H9 (cell line): ENCODE data around the gene CDH22. TPM values are rescaled to one million over a fixed set of nuclear protein-coding genes. Genes with fewer than 3 reads are reported as not detected.

Source experiments
- DNase-seq: peaks from one replicate; pipeline ENCODE4 v3.0.0-alpha.2; 2017
- H2AFZ ChIP-seq: one replicate; pipeline ENCODE4 v1.6.1; 2013; ENCODE audit warnings: mild to moderate bottlenecking, low read length, control low read depth, moderate library complexity
- H2AK5ac ChIP-seq: 2 replicates; pipeline ENCODE4 v1.6.1; 2013; ENCODE audit warnings: low read length, control low read depth, mixed read lengths; ENCODE audit not compliant: insufficient read length
- H2BK120ac ChIP-seq: one replicate; pipeline ENCODE4 v1.6.1; 2013; ENCODE audit warnings: low read depth, mild to moderate bottlenecking, low read length, control low read depth, inconsistent platforms; ENCODE audit not compliant: poor library complexity, severe bottlenecking
- H2BK12ac ChIP-seq: 2 replicates; pipeline ENCODE4 v1.6.1; 2013; ENCODE audit warnings: low read length, control low read depth, mixed read lengths, low read depth; ENCODE audit not compliant: insufficient read length
- H2BK15ac ChIP-seq: 2 replicates; pipeline ENCODE4 v1.6.1; 2013; ENCODE audit warnings: low read depth, low read length, control low read depth
- H2BK20ac ChIP-seq: one replicate; pipeline ENCODE4 v1.6.1; 2013; ENCODE audit warnings: low read depth, mild to moderate bottlenecking, low read length, control low read depth, inconsistent platforms; ENCODE audit not compliant: poor library complexity, severe bottlenecking
- H2BK5ac ChIP-seq: 2 replicates; pipeline ENCODE4 v1.6.1; 2013; ENCODE audit warnings: low read length, control low read depth, mixed read lengths; ENCODE audit not compliant: insufficient read length
- H3K14ac ChIP-seq: 2 replicates; pipeline ENCODE4 v1.6.1; 2013; ENCODE audit warnings: low read length, control low read depth; ENCODE audit not compliant: insufficient read depth
- H3K18ac ChIP-seq: 2 replicates; pipeline ENCODE4 v1.6.1; 2013; ENCODE audit warnings: low read depth, mild to moderate bottlenecking, mixed read lengths, low read length, control low read depth; ENCODE audit not compliant: insufficient read length
- H3K23ac ChIP-seq: 2 replicates; pipeline ENCODE4 v1.6.1; 2013; ENCODE audit warnings: low read length, control low read depth, mixed read lengths, low read depth; ENCODE audit not compliant: insufficient read length
- H3K23me2 ChIP-seq: 2 replicates; pipeline ENCODE4 v1.6.1; 2013; ENCODE audit warnings: low read depth, mild to moderate bottlenecking, mixed read lengths, low read length, control low read depth; ENCODE audit not compliant: insufficient read length, poor library complexity, severe bottlenecking
- H3K27ac ChIP-seq: 2 replicates; pipeline ENCODE4 v1.5.1; 2013; ENCODE audit warnings: low read length, control low read depth, mixed read lengths, low read depth; ENCODE audit not compliant: insufficient read length
- H3K27me3 ChIP-seq: 2 replicates; pipeline ENCODE4 v1.6.1; 2013; ENCODE audit warnings: low read length, control low read depth, inconsistent platforms; ENCODE audit not compliant: insufficient read depth
- H3K4ac ChIP-seq: 2 replicates; pipeline ENCODE4 v1.6.1; 2013; ENCODE audit warnings: low read depth, mild to moderate bottlenecking, control low read depth, inconsistent platforms, low read length, moderate library complexity
- H3K4me1 ChIP-seq: 2 replicates; pipeline ENCODE4 v1.6.1; 2013; ENCODE audit warnings: low read length, control low read depth, inconsistent platforms; ENCODE audit not compliant: insufficient read depth
- H3K4me2 ChIP-seq: 2 replicates; pipeline ENCODE4 v1.6.1; 2013; ENCODE audit warnings: low read length, control low read depth, mixed read lengths; ENCODE audit not compliant: insufficient read length, insufficient read depth
- H3K56ac ChIP-seq: 2 replicates; pipeline ENCODE4 v1.6.1; 2013; ENCODE audit warnings: low read depth, mild to moderate bottlenecking, mixed read lengths, low read length, control low read depth; ENCODE audit not compliant: insufficient read length
- H3K79me1 ChIP-seq: 2 replicates; pipeline ENCODE4 v1.6.1; 2013; ENCODE audit warnings: low read depth, mild to moderate bottlenecking, moderate library complexity, low read length, control low read depth, inconsistent platforms; ENCODE audit not compliant: insufficient read depth, poor library complexity, severe bottlenecking
- H3K79me2 ChIP-seq: 2 replicates; pipeline ENCODE4 v1.6.1; 2013; ENCODE audit warnings: low read length, control low read depth, inconsistent platforms; ENCODE audit not compliant: insufficient read depth
- H3K9ac ChIP-seq: 2 replicates; pipeline ENCODE4 v1.6.1; 2013; ENCODE audit warnings: low read length, control low read depth, mixed read lengths; ENCODE audit not compliant: insufficient read length; ENCODE audit errors: extremely low read depth
- H3K9me3 ChIP-seq: one replicate; pipeline ENCODE4 v1.6.1; 2013; ENCODE audit warnings: low read depth, low read length, inconsistent platforms; ENCODE audit not compliant: control insufficient read depth
- H3T11ph ChIP-seq: one replicate; pipeline ENCODE4 v1.6.1; 2013; ENCODE audit warnings: mild to moderate bottlenecking, low read length, control low read depth, inconsistent platforms
- H4K20me1 ChIP-seq: one replicate; pipeline ENCODE4 v1.6.1; 2013; ENCODE audit not compliant: control insufficient read depth, insufficient read length, insufficient read depth
- H4K5ac ChIP-seq: 2 replicates; pipeline ENCODE4 v1.6.1; 2013; ENCODE audit warnings: low read depth, mild to moderate bottlenecking, mixed read lengths, low read length, control low read depth; ENCODE audit not compliant: insufficient read length
- H4K8ac ChIP-seq: replicated peaks from 2 replicates; pipeline ENCODE4 v1.6.1; 2013; ENCODE audit warnings: low read length, control low read depth, mixed read lengths, low read depth; ENCODE audit not compliant: insufficient read length
- H4K91ac ChIP-seq: 2 replicates; pipeline ENCODE4 v1.6.1; 2013; ENCODE audit warnings: low read depth, mild to moderate bottlenecking, moderate library complexity, mixed read lengths, low read length, control low read depth; ENCODE audit not compliant: insufficient read length
- H3K27ac Mint-ChIP-seq, 3 experiments: 2 replicates in 2 of 3; 3 replicates in 1 of 3; pipeline ENCODE4 v1.8.0; 2020 to 2021; ENCODE audit warnings: mixed read lengths in 3 of 3, mild to moderate bottlenecking in 1 of 3, moderate library complexity in 1 of 3
- H3K27me3 Mint-ChIP-seq: 2 replicates; pipeline ENCODE4 v1.8.0; 2021; ENCODE audit warnings: low read depth, mild to moderate bottlenecking, moderate library complexity, mixed read lengths
- H3K36me3 Mint-ChIP-seq, 3 experiments: 2 replicates in 2 of 3; 3 replicates in 1 of 3; pipeline ENCODE4 v1.8.0; 2020 to 2021; ENCODE audit warnings: low read depth in 3 of 3, mixed read lengths in 3 of 3; ENCODE audit not compliant: insufficient read depth in 1 of 3
- H3K4me1 Mint-ChIP-seq, 2 experiments: 2 replicates each; pipeline ENCODE4 v1.8.0; 2020; ENCODE audit warnings: mixed read lengths in 2 of 2
- H3K4me3 Mint-ChIP-seq, 2 experiments: 2 replicates in 1 of 2; 3 replicates in 1 of 2; pipeline ENCODE4 v1.8.0; 2020 to 2021; ENCODE audit warnings: mild to moderate bottlenecking in 2 of 2, mixed read lengths in 2 of 2, moderate library complexity in 1 of 2
- H3K9me3 Mint-ChIP-seq, 2 experiments: 2 replicates in 1 of 2; 3 replicates in 1 of 2; pipeline ENCODE4 v1.8.0; 2020; ENCODE audit warnings: mild to moderate bottlenecking in 2 of 2, mixed read lengths in 2 of 2, moderate library complexity in 1 of 2
- CTCF ChIP-seq: fragments of 200-600 bp; sonication (generic); conservative IDR thresholded peaks from 3 replicates; pipeline ENCODE4 v1.8.0; 2021; ENCODE audit warnings: antibody characterized with exemption, mild to moderate bottlenecking
- WGBS: extraction: QIAGEN DNeasy Blood & Tissue Kit; methylation state at CpG from one replicate; pipeline ENCODE4 v1.1.7; 2013; ENCODE audit warnings: missing lambda C conversion rate, low lambda C conversion rate, mixed read lengths; ENCODE audit not compliant: insufficient read length; ENCODE audit errors: extremely low coverage; 5-methylcytosine and 5-hydroxymethylcytosine counted together
- total RNA-seq: library from RNA; stranded (reverse); gene quantifications from 2 replicates; pipeline ENCODE4 v1.2.1, GENCODE V29; 2021

The CDH22 gene
- total RNA-seq, 1 experiment from 2014 or later = not detected

GRCh38 chr20:46306743-46307138 lies 1.6 kb downstream of the CDH22 start:
- WGBS = no CpG with 5 or more reads among the region's 10 CpGs
- Histone ChIP-seq H3K14ac (no peak overlapping the region), H3K23me2 (peaks cover 3% of the 10 kb centered on the region), H3K4me1 (no peaks in the 10 kb centered on the region), H2AFZ (no peak overlapping the region), H2BK15ac (no peak overlapping the region), H3K9ac (no peak overlapping the region), H3T11ph (no peak overlapping the region), H4K91ac (no peak overlapping the region), H3K4me2 (no peak overlapping the region), H2AK5ac (no peak overlapping the region), H2BK5ac (no peak overlapping the region), H3K79me2 (no peaks in the 10 kb centered on the region), H3K56ac (no peak overlapping the region), H3K27ac (no peak overlapping the region), H3K9me3 (no peaks in the 10 kb centered on the region), H4K5ac (no peak overlapping the region), H3K23ac (no peak overlapping the region), H2BK12ac (no peak overlapping the region), H4K8ac (no peak overlapping the region), H2BK120ac (no peak overlapping the region), H4K20me1 (no peaks in the 10 kb centered on the region), H3K18ac (no peak overlapping the region), H2BK20ac (no peak overlapping the region), H3K79me1 (no peaks in the 10 kb centered on the region), H3K27me3 (peaks cover 38% of the 10 kb centered on the region; the same call in 1 of the 2 replicates), H3K4ac (no peak overlapping the region)
- Mint-ChIP-seq H3K27ac (no peak overlapping the region), H3K36me3 (no peaks in the 10 kb centered on the region; a peak in 1 of 7 replicates), H3K4me1 (peaks cover 9 to 14% of the 10 kb centered on the region in 2 experiments), H3K9me3 (no peaks in the 10 kb centered on the region; a peak in 1 of 5 replicates), H3K4me3 (peak overlapping the region; percentile 38 to 47; a peak in 4 of 5 replicates), H3K27me3 (peaks cover 87% of the 10 kb centered on the region)
- no peak for TF ChIP-seq CTCF
- DNase-seq = no peak
